ENCODE data around the gene MYL3. TPM values are rescaled to one million over a fixed set of nuclear protein-coding genes. Genes with fewer than 3 reads are reported as not detected.

The MYL3 gene
- total RNA-seq, 1 donor from 2014 or later, result not detected

DNA sequence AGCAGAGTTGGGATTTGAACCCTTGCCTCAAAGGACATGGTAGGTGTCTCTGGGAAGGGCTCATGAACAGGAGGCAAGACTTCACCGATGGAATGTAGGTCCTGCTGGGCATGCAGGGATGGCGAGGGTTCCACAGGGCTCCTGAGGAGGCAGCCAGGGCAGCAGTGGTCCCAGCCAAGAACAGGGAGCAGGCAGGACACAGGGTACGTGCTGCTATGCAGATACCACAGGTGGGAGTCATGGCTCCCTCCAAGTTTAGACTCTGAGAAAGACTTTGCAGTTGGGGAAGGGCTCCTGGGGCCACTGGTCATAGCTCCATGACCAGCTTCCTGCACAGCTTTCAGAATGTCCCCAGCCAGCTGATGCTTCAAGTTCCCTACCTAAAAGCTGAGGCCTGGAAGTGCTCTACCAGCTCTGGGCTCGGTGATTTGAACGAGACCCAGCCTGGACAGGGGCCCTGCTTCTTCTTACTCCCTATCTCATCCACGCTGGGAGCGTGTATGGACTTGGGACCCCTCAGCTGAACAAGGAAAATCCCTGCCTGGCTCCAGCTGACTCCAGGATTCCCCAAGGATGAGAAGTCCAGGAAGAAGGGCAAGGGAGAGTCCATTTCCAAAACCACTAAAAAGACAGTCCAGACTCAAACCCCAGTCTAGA, 747 bp downstream of the MYL3 start:
- POLR2A ChIA-PET, result no interaction called here
- Mint-ChIP-seq H3K9me3 (no peaks in the 10 kb centered on the region), H3K27ac (no peak overlapping the region), H3K4me1 (no peaks in the 10 kb centered on the region), H3K36me3 (ENCODE audit: low read depth) (no peaks in the 10 kb centered on the region), H3K4me3 (no peak overlapping the region), H3K27me3 (peaks cover 8% of the 10 kb centered on the region)
- CTCF ChIA-PET, result no interaction called here
- ATAC-seq (ENCODE audit: low read depth) (no peak), DNase-seq (no peak)
- intact Hi-C loops (cut with micrococcal nuclease), result no loop called here
- TF ChIP-seq, protein P1, sequence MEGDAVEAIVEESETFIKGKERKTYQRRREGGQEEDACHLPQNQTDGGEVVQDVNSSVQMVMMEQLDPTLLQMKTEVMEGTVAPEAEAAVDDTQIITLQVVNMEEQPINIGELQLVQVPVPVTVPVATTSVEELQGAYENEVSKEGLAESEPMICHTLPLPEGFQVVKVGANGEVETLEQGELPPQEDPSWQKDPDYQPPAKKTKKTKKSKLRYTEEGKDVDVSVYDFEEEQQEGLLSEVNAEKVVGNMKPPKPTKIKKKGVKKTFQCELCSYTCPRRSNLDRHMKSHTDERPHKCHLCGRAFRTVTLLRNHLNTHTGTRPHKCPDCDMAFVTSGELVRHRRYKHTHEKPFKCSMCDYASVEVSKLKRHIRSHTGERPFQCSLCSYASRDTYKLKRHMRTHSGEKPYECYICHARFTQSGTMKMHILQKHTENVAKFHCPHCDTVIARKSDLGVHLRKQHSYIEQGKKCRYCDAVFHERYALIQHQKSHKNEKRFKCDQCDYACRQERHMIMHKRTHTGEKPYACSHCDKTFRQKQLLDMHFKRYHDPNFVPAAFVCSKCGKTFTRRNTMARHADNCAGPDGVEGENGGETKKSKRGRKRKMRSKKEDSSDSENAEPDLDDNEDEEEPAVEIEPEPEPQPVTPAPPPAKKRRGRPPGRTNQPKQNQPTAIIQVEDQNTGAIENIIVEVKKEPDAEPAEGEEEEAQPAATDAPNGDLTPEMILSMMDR (IDR thresholded peaks at IDR 0.05), result no peak

DNA sequence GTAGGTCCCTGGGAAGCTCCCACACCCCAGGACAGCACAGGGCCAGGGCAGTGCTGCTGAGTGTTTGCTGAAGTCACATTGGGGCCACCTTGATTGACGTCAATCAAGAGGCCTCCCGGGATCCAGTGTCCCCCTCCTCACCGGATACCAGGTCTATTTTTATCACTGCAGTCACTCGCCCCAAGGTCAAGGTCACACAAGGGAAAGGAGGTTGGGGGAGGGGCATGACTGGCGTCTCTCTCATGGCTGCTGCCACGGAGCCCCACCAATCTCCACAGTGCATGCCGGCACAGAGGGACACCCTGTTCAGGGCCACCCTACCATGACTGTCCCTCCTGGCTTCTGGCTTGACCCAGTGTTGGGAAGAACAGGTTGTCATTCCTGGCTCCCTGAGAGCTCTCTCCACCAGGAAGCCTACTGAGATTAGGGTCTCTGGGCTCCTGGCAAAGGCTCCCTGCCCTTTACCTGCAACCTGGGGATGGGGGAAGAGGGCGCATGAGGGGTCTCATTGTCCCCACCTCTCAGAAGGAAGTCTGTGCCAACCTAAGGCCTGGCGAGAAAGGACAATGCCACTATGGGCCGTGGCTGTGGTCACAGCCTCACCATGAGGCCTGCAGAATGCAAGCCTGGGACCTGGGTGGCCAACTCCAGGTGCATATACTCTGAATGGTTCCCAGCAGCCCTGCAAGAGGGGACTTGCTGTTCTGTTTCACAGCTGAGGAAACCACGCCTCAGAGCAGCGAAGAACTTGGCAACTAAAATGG, 1.5 kb downstream of the MYL3 start:
- no peak for DNase-seq
- no peak overlapping the region for H3K27ac Mint-ChIP-seq

DNA sequence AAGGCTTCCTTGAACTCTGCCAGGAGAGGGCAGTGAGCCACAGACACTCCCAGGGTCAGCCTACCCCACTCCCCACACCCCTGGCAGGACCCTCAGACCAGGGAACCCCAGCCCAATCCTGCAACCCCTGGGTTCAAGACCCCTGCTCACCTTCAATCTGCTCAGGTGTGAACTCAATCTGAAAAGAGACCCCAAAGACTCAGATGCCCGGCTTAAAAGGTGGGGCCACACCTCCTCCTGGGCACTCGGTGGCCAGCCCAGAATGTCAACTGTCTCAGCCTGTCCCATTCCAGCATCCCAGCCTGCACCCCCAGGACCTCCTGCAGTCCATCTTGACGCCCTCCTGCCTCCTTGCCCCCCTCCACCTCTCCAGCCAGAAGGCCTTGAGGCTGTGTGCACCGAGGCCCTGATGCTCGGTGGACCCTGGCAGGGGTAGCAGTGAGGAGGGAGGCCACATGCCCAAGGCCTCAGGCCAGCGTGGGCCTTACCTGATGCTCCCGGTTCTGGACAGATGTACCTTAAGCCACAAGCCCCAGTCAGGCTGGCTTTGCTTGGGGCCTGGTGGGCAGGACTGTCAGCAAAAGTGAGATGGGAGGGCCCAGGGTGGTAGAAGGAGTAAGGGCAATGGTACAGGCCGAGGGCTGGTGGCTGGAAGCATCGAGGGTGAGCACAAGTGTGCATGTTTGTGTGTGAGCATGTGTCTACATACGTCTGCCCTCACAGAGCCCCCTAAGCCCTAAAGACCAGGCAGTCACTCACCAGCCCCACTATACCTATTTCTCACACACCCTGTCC, 2.2 kb downstream of the MYL3 start:
- H3K27me3 Mint-ChIP-seq, result peaks cover 15% of the 10 kb centered on the region
- H3K4me1 Mint-ChIP-seq, result no peaks in the 10 kb centered on the region
- no peaks in the 10 kb centered on the region for H3K36me3 Mint-ChIP-seq (ENCODE audit: low read depth)
- no peaks in the 10 kb centered on the region for H3K9me3 Mint-ChIP-seq
- ChIA-PET POLR2A (no interaction called here), CTCF (no interaction called here)
- H3K27ac Mint-ChIP-seq, result no peak overlapping the region
- DNase-seq, result peak; percentile 9
- intact Hi-C loops (cut with micrococcal nuclease), result no loop called here
- ATAC-seq (ENCODE audit: low read depth), result no peak
- TF ChIP-seq, protein P1 (IDR thresholded peaks at IDR 0.05), result no peak
- no peak overlapping the region for H3K4me3 Mint-ChIP-seq

More for the DNA sequence above, 1.5 kb downstream of the MYL3 start:
- ATAC-seq (ENCODE audit: low read depth), result no peak
- TF ChIP-seq, protein P1 (IDR thresholded peaks at IDR 0.05), result no peak
- Mint-ChIP-seq H3K4me3 (no peak overlapping the region), H3K27me3 (peaks cover 9% of the 10 kb centered on the region), H3K36me3 (ENCODE audit: low read depth) (no peaks in the 10 kb centered on the region), H3K9me3 (no peaks in the 10 kb centered on the region), H3K4me1 (no peaks in the 10 kb centered on the region)
- ChIA-PET CTCF (no interaction called here), POLR2A (no interaction called here)
- intact Hi-C loops (cut with micrococcal nuclease), result no loop called here

DNA sequence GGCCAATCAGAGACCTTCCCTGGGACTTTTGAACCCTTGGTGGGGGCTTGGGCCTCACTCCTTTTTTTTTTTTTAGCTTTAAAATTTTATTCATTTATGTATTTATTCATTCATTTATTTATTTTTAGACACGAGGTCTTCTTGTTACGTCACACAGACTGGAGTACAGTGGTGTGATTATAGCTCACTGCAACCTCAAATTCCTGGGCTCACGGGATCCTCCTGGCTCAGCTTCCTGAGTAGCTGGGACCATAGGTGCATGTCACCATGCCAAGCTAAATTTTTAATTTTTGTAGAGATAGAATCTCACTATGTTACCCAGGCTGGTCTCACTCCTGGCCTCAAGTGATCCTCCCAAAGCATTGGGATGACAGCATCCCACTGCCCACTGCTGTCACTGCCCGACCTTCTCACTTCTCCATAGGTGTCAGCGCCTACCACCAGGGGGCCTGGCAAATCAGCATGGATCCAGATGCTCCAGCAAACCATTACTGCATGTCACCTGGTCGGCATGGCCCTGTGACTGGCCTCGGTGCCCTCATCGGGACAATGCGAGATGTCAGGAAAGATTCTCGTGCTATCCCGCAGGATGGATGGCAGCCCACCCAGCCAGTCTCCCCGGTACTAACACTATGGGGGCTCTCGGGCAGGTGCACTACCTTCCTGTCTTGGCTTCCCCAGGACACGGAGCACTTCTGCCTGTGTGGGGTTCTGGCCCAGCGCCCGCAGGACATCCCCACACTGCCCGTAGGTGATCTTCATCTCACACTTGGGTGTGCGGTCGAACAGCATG, 3.0 kb downstream of the MYL3 start:
- no peaks in the 10 kb centered on the region for H3K36me3 Mint-ChIP-seq (ENCODE audit: low read depth)
- TF ChIP-seq, protein P1 (IDR thresholded peaks at IDR 0.05), result no peak
- ChIA-PET CTCF (interaction anchor here (0.6 to 1.8 kb wide), 6 partner anchors 8 to 504 kb away, joined by 3 to 5 read pairs (median 4); no protein-coding TSS in a partner anchor), POLR2A (no interaction called here)
- H3K27ac Mint-ChIP-seq, result no peak overlapping the region
- intact Hi-C loops (cut with micrococcal nuclease), result no loop called here
- peaks cover 15% of the 10 kb centered on the region for H3K27me3 Mint-ChIP-seq
- H3K4me3 Mint-ChIP-seq, result no peak overlapping the region
- ATAC-seq (ENCODE audit: low read depth) (peak; percentile 34), DNase-seq (peak; percentile 15)
- H3K4me1 Mint-ChIP-seq, result no peaks in the 10 kb centered on the region
- no peaks in the 10 kb centered on the region for H3K9me3 Mint-ChIP-seq
